ENCODE measurements around the gene GRIK4. TPM values are rescaled to one million over a fixed set of nuclear protein-coding genes. Genes with fewer than 3 reads are reported as not detected.

Gene GRIK4
- total and polyA plus RNA-seq, 9 of the 15 experiments (the other 6 are each of a cell fraction or from before 2014, with no cell fraction given) = not detected

- Histone ChIP-seq H3K4me2 (ENCODE audit: insufficient read depth, low read length) (no peak overlapping the region), H2AFZ (ENCODE audit: low read depth, low read length) (no peak overlapping the region), H3K36me3 (ENCODE audit: control insufficient read depth, insufficient read depth, low read length) (no peaks in the 10 kb centered on the region), H3K9me1 (ENCODE audit: control insufficient read depth, insufficient read depth, low read length) (no peaks in the 10 kb centered on the region), H3K4me1 (replicated peaks in 1 of 2; ENCODE audit: control insufficient read depth in 2 of 2, insufficient read depth in 2 of 2, low read length in 2 of 2) (no peaks in the 10 kb centered on the region), H3K4me3 (no peak overlapping the region), H3K79me2 (ENCODE audit: control insufficient read depth, insufficient read depth, low read length) (no peaks in the 10 kb centered on the region), H3K9me3 (replicated peaks; ENCODE audit: control insufficient read depth, insufficient read depth, low read depth, low read length) (no peaks in the 10 kb centered on the region), H4K20me1 (replicated peaks; ENCODE audit: control insufficient read depth, insufficient read depth, low read length) (peaks cover 19% of the 10 kb centered on the region), H3K27ac (ENCODE audit: extremely low read depth, low read depth, low read length) (no peak overlapping the region), H3K9ac (ENCODE audit: insufficient read depth in 1 of 2, low read depth in 2 of 2, low read length in 2 of 2) (no peak overlapping the region), H3K27me3 (ENCODE audit: control insufficient read depth in 2 of 2, insufficient read depth in 2 of 2, low read length in 2 of 2) (peaks cover 43 to 93% of the 10 kb centered on the region in 2 experiments; a peak in 4 of 5 replicates)
- intact Hi-C loops (cut with micrococcal nuclease) (no loop called here), in situ Hi-C loops (cut with MboI) (loop anchor here (5.0 to 10.0 kb wide), 2 partner anchors 165 to 1072 kb away; no protein-coding TSS in a partner anchor)
- 0% methylated on average over 3 of the region's 3 CpGs for WGBS (ENCODE audit: insufficient coverage, low coverage, missing lambda C conversion rate)
- no peak for DNase-seq (ENCODE audit: extremely low read depth in 1 of 4, low spot score in 3 of 4)
- CTCF ChIA-PET (ENCODE audit: low intra/inter-chr PET ratio) = no interaction called here
- BruUV-seq (replicated peaks) = no TSS peak
- no peak for FAIRE-seq
- no peak for ATAC-seq
- POLR2A ChIA-PET = no interaction called here
- no peak for TF ChIP-seq POLR2A (conservative IDR thresholded peaks at IDR 0.05)
- TF ChIP-seq GTF2B (IDR thresholded peaks at IDR 0.05; ENCODE audit: extremely low read depth, insufficient read length) = no peak
- no peak for TF ChIP-seq SMARCA5 (IDR thresholded peaks at IDR 0.05)
- TF ChIP-seq CREM (IDR thresholded peaks at IDR 0.05; ENCODE audit: low read depth) = no peak
- TF ChIP-seq HEY1 (CRISPR knock-in tag; IDR thresholded peaks at IDR 0.05; ENCODE audit: borderline replicate concordance) = no peak
- no peak for TF ChIP-seq PTTG1 (tag; IDR thresholded peaks at IDR 0.05; ENCODE audit: low read depth)
- TF ChIP-seq ARID3A (IDR thresholded peaks at IDR 0.05; ENCODE audit: borderline replicate concordance, low read depth, low read length) = no peak
- no peak for TF ChIP-seq SIRT6 (IDR thresholded peaks at IDR 0.05; ENCODE audit: low read depth, low read length)
- TF ChIP-seq NBN (IDR thresholded peaks at IDR 0.05; ENCODE audit: low read depth) = no peak
- no peak for TF ChIP-seq CREB1 (IDR thresholded peaks at IDR 0.05)
- no peak for TF ChIP-seq CREB1 (CRISPR knock-in tag; IDR thresholded peaks at IDR 0.05)
- TF ChIP-seq ILK (tag; IDR thresholded peaks at IDR 0.05; ENCODE audit: borderline replicate concordance, low read depth) = no peak
- no peak for TF ChIP-seq ZBTB9 (CRISPR knock-in tag; IDR thresholded peaks at IDR 0.05)
- no peak for TF ChIP-seq ZNF239 (CRISPR knock-in tag; IDR thresholded peaks at IDR 0.05)
- no peak for TF ChIP-seq ZBTB49 (CRISPR knock-in tag; IDR thresholded peaks at IDR 0.05; ENCODE audit: borderline replicate concordance)
- TF ChIP-seq KAT8 (IDR thresholded peaks at IDR 0.05; ENCODE audit: low read depth) = no peak
- no peak for TF ChIP-seq ZNF224 (CRISPR knock-in tag; IDR thresholded peaks at IDR 0.05)
- no peak for TF ChIP-seq FOSL1 (tag; conservative IDR thresholded peaks at IDR 0.05)
- TF ChIP-seq TCF7L2 (IDR thresholded peaks at IDR 0.05; ENCODE audit: low read depth, low read length) = no peak
Measured at GRCh38 chr11:120522736-120523135, 11.2 kb downstream of the GRIK4 start.

All from K562 (cell line).